Measurements from ENCODE around the gene CLDN7.

The CLDN7 gene

DNA sequence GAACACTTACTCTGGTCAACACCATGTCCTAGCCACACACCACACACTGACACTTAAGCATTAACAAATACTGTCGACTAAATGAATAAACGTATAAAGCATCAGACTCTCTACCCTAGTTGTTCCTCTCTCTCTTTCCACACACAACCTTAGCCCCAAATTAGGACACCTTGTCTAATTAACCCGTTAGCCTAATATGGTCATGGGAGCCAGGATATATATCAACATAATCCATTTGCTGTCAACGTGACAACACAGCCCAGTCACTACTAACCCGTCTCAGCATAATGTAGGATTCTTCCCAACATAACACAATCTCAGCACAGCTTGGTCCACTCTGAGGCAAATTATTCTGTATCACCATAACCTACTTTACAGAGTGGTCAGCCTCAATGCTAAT is 30.2 kb downstream of the CLDN7 start:
- no peak overlapping the region for H3K23ac ChIP-seq (ENCODE audit: low read depth, low read length, poor library complexity)
- H3K36me3 ChIP-seq (replicated peaks in 1 of 2; ENCODE audit: control insufficient read depth in 2 of 2, insufficient read depth in 2 of 2, low read length in 2 of 2) = peaks cover 57 to 75% of the 10 kb centered on the region in 2 donors
- no peak overlapping the region for H2BK15ac ChIP-seq (ENCODE audit: low read length)
- H3K4ac ChIP-seq (ENCODE audit: low read length) = no peak overlapping the region
- H3K9me3 ChIP-seq (replicated peaks in 1 of 2; ENCODE audit: control insufficient read depth in 2 of 2, insufficient read depth in 1 of 2, low read depth in 1 of 2, low read length in 2 of 2) = no peaks in the 10 kb centered on the region
- H4K91ac ChIP-seq (ENCODE audit: low read depth, low read length, poor library complexity) = no peak overlapping the region
- WGBS, 2 donors (ENCODE audit: extremely low coverage in 2 of 2, insufficient read length in 2 of 2, insufficient replicate concordance in 1 of 2) = no CpG with 5 or more reads among the region's 5 CpGs
- H2AK5ac ChIP-seq (ENCODE audit: low read depth, low read length) = no peak overlapping the region
- H2BK12ac ChIP-seq (ENCODE audit: low read length) = no peak overlapping the region
- no peak overlapping the region for H4K8ac ChIP-seq (ENCODE audit: low read depth, low read length)
- H3K27ac ChIP-seq (replicated peaks; ENCODE audit: low read length) = no peak overlapping the region
- H3K4me3 ChIP-seq (ENCODE audit: low read length in 2 of 2) = peak overlapping the region in 1 of 2 donors; percentile 97
- no peak for DNase-seq (ENCODE audit: low spot score)
- no peaks in the 10 kb centered on the region for H3K27me3 ChIP-seq (ENCODE audit: control insufficient read depth in 3 of 3, insufficient read depth in 3 of 3, low read depth in 1 of 3, low read length in 3 of 3)
- no peak overlapping the region for H2AFZ ChIP-seq (ENCODE audit: low read length)
- no peak overlapping the region for H2BK5ac ChIP-seq (ENCODE audit: low read length)
- H3K18ac ChIP-seq (ENCODE audit: low read length) = no peak overlapping the region
- H3K79me1 ChIP-seq (ENCODE audit: low read depth, low read length) = peaks cover 26% of the 10 kb centered on the region
- H2BK120ac ChIP-seq (ENCODE audit: low read depth, low read length) = no peak overlapping the region
- no peak overlapping the region for H3K9ac ChIP-seq (ENCODE audit: low read depth, low read length, poor library complexity)
- peaks cover 11 to 16% of the 10 kb centered on the region in 2 donors for H3K4me1 ChIP-seq (ENCODE audit: control insufficient read depth in 2 of 2, insufficient read depth in 1 of 2, low read depth in 1 of 2, low read length in 2 of 2)
- H3K14ac ChIP-seq (ENCODE audit: low read length) = no peak overlapping the region
- no peak overlapping the region for H3K4me2 ChIP-seq (ENCODE audit: insufficient read depth, low read length, poor library complexity, severe bottlenecking)

DNA sequence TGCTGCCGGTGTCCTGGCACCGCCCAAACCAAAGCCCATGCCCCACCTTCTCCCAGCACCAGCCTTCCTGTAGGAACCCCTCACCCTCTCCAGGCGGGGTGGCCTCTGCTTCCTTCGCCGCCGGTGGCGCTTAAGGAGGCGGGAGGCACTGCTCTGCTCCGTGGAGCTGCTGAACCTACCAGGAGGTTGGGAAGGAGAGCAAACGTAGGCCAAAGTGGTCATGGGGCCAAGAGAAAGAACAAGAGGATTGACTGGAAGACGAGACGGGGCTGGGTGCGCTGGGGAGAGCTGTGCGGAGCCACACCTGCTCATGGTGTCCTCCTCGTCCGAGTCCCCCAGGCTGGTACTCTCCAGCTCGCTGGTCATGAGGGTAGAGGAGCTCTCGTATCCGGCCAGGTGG is 32.8 kb downstream of the CLDN7 start:
- H3K27me3 ChIP-seq (ENCODE audit: control insufficient read depth in 3 of 3, insufficient read depth in 3 of 3, low read depth in 1 of 3, low read length in 3 of 3) = no peaks in the 10 kb centered on the region
- no peak overlapping the region for H3K9ac ChIP-seq (ENCODE audit: low read depth, low read length, poor library complexity)
- no peak overlapping the region for H3K14ac ChIP-seq (ENCODE audit: low read length)
- no peak overlapping the region for H3K4me2 ChIP-seq (ENCODE audit: insufficient read depth, low read length, poor library complexity, severe bottlenecking)
- H2BK12ac ChIP-seq (ENCODE audit: low read length) = no peak overlapping the region
- H3K9me3 ChIP-seq (replicated peaks in 1 of 2; ENCODE audit: control insufficient read depth in 2 of 2, insufficient read depth in 1 of 2, low read depth in 1 of 2, low read length in 2 of 2) = no peaks in the 10 kb centered on the region
- H3K4me1 ChIP-seq (ENCODE audit: control insufficient read depth in 2 of 2, insufficient read depth in 1 of 2, low read depth in 1 of 2, low read length in 2 of 2) = peaks cover 7 to 8% of the 10 kb centered on the region in 2 donors
- no peak overlapping the region for H4K91ac ChIP-seq (ENCODE audit: low read depth, low read length, poor library complexity)
- H3K18ac ChIP-seq (ENCODE audit: low read length) = no peak overlapping the region
- H3K36me3 ChIP-seq (replicated peaks in 1 of 2; ENCODE audit: control insufficient read depth in 2 of 2, insufficient read depth in 2 of 2, low read length in 2 of 2) = peaks cover 55 to 75% of the 10 kb centered on the region in 2 donors
- no peak overlapping the region for H4K8ac ChIP-seq (ENCODE audit: low read depth, low read length)
- DNase-seq (ENCODE audit: low spot score) = no peak
- peak overlapping the region; percentile 53 for H2BK5ac ChIP-seq (ENCODE audit: low read length)
- no peak overlapping the region for H2BK120ac ChIP-seq (ENCODE audit: low read depth, low read length)
- peaks cover 14% of the 10 kb centered on the region for H3K79me1 ChIP-seq (ENCODE audit: low read depth, low read length)
- H2AK5ac ChIP-seq (ENCODE audit: low read depth, low read length) = no peak overlapping the region
- H3K27ac ChIP-seq (replicated peaks; ENCODE audit: low read length) = no peak overlapping the region
- no peak overlapping the region for H3K4me3 ChIP-seq (ENCODE audit: low read length in 2 of 2)
- no peak overlapping the region for H3K23ac ChIP-seq (ENCODE audit: low read depth, low read length, poor library complexity)
- no peak overlapping the region for H2AFZ ChIP-seq (ENCODE audit: low read length)
- H3K4ac ChIP-seq (ENCODE audit: low read length) = no peak overlapping the region
- no CpG with 5 or more reads among the region's 19 CpGs for WGBS, 2 donors (ENCODE audit: extremely low coverage in 2 of 2, insufficient read length in 2 of 2, insufficient replicate concordance in 1 of 2)
- H2BK15ac ChIP-seq (ENCODE audit: low read length) = no peak overlapping the region

DNA sequence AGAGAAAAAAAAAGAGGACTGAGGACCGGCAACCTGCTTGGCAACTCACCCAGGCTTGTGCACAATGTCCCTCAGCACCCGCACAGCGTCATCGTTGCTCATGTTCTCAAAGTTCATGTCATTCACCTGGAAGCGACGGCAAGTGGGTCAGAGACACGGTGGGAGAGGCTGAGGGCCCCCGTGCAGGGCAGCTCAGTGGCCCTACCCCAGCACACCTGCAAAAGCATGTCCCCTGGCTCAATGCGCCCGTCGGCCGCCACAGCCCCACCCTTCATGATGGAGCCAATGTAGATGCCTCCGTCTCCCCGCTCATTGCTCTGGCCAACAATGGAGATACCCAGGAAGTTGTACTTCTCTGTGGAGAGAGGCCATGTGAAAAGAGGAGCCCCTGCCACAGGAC is 33.4 kb downstream of the CLDN7 start:
- H3K9ac ChIP-seq (ENCODE audit: low read depth, low read length, poor library complexity) = no peak overlapping the region
- no CpG with 5 or more reads among the region's 14 CpGs for WGBS, 2 donors (ENCODE audit: extremely low coverage in 2 of 2, insufficient read length in 2 of 2, insufficient replicate concordance in 1 of 2)
- H4K91ac ChIP-seq (ENCODE audit: low read depth, low read length, poor library complexity) = no peak overlapping the region
- no peak overlapping the region for H2BK120ac ChIP-seq (ENCODE audit: low read depth, low read length)
- peaks cover 13% of the 10 kb centered on the region for H3K79me1 ChIP-seq (ENCODE audit: low read depth, low read length)
- H2AK5ac ChIP-seq (ENCODE audit: low read depth, low read length) = no peak overlapping the region
- H3K27me3 ChIP-seq (ENCODE audit: control insufficient read depth in 3 of 3, insufficient read depth in 3 of 3, low read depth in 1 of 3, low read length in 3 of 3) = no peaks in the 10 kb centered on the region
- peak overlapping the region; percentile 53 for H2BK5ac ChIP-seq (ENCODE audit: low read length)
- H4K8ac ChIP-seq (ENCODE audit: low read depth, low read length) = no peak overlapping the region
- H3K36me3 ChIP-seq (replicated peaks in 1 of 2; ENCODE audit: control insufficient read depth in 2 of 2, insufficient read depth in 2 of 2, low read length in 2 of 2) = peaks cover 60 to 80% of the 10 kb centered on the region in 2 donors
- H3K4ac ChIP-seq (ENCODE audit: low read length) = no peak overlapping the region
- no peak overlapping the region for H3K18ac ChIP-seq (ENCODE audit: low read length)
- no peaks in the 10 kb centered on the region for H3K9me3 ChIP-seq (replicated peaks in 1 of 2; ENCODE audit: control insufficient read depth in 2 of 2, insufficient read depth in 1 of 2, low read depth in 1 of 2, low read length in 2 of 2)
- no peak overlapping the region for H3K4me2 ChIP-seq (ENCODE audit: insufficient read depth, low read length, poor library complexity, severe bottlenecking)
- H2AFZ ChIP-seq (ENCODE audit: low read length) = no peak overlapping the region
- H3K4me1 ChIP-seq (ENCODE audit: control insufficient read depth in 2 of 2, insufficient read depth in 1 of 2, low read depth in 1 of 2, low read length in 2 of 2) = peaks cover 6 to 7% of the 10 kb centered on the region in 2 donors
- H3K27ac ChIP-seq (replicated peaks; ENCODE audit: low read length) = no peak overlapping the region
- no peak for DNase-seq (ENCODE audit: low spot score)
- H3K14ac ChIP-seq (ENCODE audit: low read length) = no peak overlapping the region
- H3K23ac ChIP-seq (ENCODE audit: low read depth, low read length, poor library complexity) = peak overlapping the region; percentile 43
- no peak overlapping the region for H2BK15ac ChIP-seq (ENCODE audit: low read length)
- H2BK12ac ChIP-seq (ENCODE audit: low read length) = no peak overlapping the region
- no peak overlapping the region for H3K4me3 ChIP-seq (ENCODE audit: low read length in 2 of 2)

DNA sequence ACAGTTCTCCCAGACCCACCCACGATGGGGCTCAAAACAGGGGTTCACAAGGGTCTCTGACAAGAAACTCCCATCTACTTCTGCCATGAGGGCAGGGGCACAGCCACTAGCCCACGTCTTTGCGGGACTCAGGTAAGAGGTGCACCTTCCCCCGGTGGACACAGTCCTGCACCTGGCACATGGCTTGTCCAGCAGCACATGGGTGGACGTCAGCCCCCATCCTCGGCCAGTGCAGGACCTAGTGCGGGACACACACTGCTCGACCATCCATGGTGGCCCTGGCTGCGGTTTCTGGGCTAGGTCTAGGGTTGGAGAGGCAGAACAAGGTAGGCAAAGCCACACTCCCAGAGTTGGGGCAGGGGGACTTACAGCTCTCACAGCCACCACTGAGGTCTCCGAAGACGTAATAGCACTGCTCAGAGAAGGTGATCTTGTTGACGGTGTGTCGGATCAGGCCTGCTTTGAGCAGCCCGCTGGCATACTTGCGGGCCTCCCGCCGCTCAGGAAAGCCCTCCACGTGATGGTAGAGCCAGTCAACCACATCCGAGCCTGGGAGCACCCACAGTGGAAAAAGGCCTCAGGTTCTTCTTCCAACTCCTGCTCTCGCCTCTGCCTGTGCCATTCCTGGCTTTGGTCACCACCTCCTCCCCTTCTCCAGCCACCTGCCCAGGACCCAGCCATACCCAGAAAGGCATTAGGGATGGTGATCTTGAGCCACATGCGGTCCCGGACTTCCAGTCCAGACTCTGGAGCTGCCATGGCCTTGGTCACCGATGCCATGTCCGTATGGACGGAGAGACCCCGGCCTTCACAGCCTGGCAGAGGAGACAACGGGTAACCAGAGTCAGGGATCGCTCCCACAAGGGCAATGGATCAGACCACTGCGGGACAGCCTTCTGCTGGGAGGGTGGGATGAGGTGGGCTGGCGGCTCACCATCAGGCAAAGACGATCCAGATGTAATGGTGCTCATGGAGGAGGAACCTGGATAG is 35.3 kb downstream of the CLDN7 start:
- Histone ChIP-seq H3K4me2 (ENCODE audit: insufficient read depth, low read length, poor library complexity, severe bottlenecking) (no peak overlapping the region), H4K91ac (ENCODE audit: low read depth, low read length, poor library complexity) (no peak overlapping the region), H2BK15ac (ENCODE audit: low read length) (no peak overlapping the region), H2AFZ (ENCODE audit: low read length) (no peak overlapping the region), H2BK12ac (ENCODE audit: low read length) (no peak overlapping the region), H3K4me3 (ENCODE audit: low read length in 2 of 2) (no peak overlapping the region), H2BK5ac (ENCODE audit: low read length) (no peak overlapping the region), H3K23ac (ENCODE audit: low read depth, low read length, poor library complexity) (no peak overlapping the region), H3K27me3 (ENCODE audit: control insufficient read depth in 3 of 3, insufficient read depth in 3 of 3, low read depth in 1 of 3, low read length in 3 of 3) (no peaks in the 10 kb centered on the region), H3K4ac (ENCODE audit: low read length) (no peak overlapping the region), H2AK5ac (ENCODE audit: low read depth, low read length) (no peak overlapping the region), H3K27ac (replicated peaks; ENCODE audit: low read length) (no peak overlapping the region), H3K36me3 (replicated peaks in 1 of 2; ENCODE audit: control insufficient read depth in 2 of 2, insufficient read depth in 2 of 2, low read length in 2 of 2) (peaks cover 78 to 93% of the 10 kb centered on the region in 2 donors), H3K9ac (ENCODE audit: low read depth, low read length, poor library complexity) (no peak overlapping the region), H3K4me1 (ENCODE audit: control insufficient read depth in 2 of 2, insufficient read depth in 1 of 2, low read depth in 1 of 2, low read length in 2 of 2) (peaks cover 0 to 2% of the 10 kb centered on the region in 2 donors), H4K8ac (ENCODE audit: low read depth, low read length) (no peak overlapping the region), H3K14ac (ENCODE audit: low read length) (no peak overlapping the region), H3K79me1 (ENCODE audit: low read depth, low read length) (peaks cover 13% of the 10 kb centered on the region), H3K18ac (ENCODE audit: low read length) (no peak overlapping the region), H2BK120ac (ENCODE audit: low read depth, low read length) (no peak overlapping the region), H3K9me3 (replicated peaks in 1 of 2; ENCODE audit: control insufficient read depth in 2 of 2, insufficient read depth in 1 of 2, low read depth in 1 of 2, low read length in 2 of 2) (no peaks in the 10 kb centered on the region)
- DNase-seq (ENCODE audit: low spot score) = no peak
- no CpG with 5 or more reads among the region's 31 CpGs for WGBS, 2 donors (ENCODE audit: extremely low coverage in 2 of 2, insufficient read length in 2 of 2, insufficient replicate concordance in 1 of 2)
